Ovary (tissue), 3 donors: ENCODE results near the gene PBRM1.

Experiments
- EP300 ChIP-seq: sonication (generic); formaldehyde crosslinking; IDR thresholded peaks from one replicate; pipeline ENCODE4 v1.6.1; 2017; ENCODE audit warnings: antibody characterized with exemption
- TF ChIP-seq, protein P1 (sequence below), 3 donors: fragments of 450-650 bp in 2 of 3; fragments of 200-600 bp in 1 of 3; IDR thresholded peaks; one replicate each; pipeline versions ENCODE4 v1.5.1 to v1.8.0; 2016 to 2022; ENCODE audit warnings: antibody characterized with exemption in 3 of 3, mild to moderate bottlenecking in 1 of 3
- donor health status: DM: no; HTN: no; CAD: no.

DNA sequence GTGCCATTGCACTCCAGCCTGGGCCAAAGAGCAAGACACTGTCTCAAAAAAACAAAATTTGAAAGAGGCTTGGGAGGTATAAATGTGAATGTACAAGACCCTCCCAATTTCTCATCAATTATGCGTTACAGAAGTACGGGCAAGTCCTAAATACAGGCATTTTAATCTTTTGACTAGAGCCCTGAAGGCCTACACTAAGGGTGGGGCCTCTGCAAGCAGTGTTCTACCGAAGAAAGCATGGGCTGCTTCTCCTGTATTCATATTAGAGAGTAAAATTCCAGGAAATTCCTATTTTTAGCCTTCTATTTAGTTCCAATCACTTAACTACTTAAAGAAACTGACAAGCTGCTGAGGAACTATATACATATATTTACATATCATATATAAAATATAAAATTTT lies 25.7 kb downstream of the PBRM1 start:
- TF ChIP-seq EP300: no peak
- TF ChIP-seq, protein P1, sequence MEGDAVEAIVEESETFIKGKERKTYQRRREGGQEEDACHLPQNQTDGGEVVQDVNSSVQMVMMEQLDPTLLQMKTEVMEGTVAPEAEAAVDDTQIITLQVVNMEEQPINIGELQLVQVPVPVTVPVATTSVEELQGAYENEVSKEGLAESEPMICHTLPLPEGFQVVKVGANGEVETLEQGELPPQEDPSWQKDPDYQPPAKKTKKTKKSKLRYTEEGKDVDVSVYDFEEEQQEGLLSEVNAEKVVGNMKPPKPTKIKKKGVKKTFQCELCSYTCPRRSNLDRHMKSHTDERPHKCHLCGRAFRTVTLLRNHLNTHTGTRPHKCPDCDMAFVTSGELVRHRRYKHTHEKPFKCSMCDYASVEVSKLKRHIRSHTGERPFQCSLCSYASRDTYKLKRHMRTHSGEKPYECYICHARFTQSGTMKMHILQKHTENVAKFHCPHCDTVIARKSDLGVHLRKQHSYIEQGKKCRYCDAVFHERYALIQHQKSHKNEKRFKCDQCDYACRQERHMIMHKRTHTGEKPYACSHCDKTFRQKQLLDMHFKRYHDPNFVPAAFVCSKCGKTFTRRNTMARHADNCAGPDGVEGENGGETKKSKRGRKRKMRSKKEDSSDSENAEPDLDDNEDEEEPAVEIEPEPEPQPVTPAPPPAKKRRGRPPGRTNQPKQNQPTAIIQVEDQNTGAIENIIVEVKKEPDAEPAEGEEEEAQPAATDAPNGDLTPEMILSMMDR (IDR thresholded peaks at IDR 0.05): no peak
